HL-60 (cell line): Measurements from ENCODE around the gene SLC15A3.
A peak's percentile ranks its signal among the peaks of the same experiment; 100 is the strongest.

Experiments
- DNase-seq, 2 experiments: peaks; one replicate each; pipeline ENCODE4 v3.0.0-alpha.2; 2010 to 2020; ENCODE audit warnings: low read depth in 1 of 2, low spot score in 1 of 2
- H3K27ac ChIP-seq: fragments of 250-450 bp; sonication (Bioruptor Pico); replicated peaks from 2 replicates; pipeline ENCODE4 v1.5.1; 2020; ENCODE audit warnings: mild to moderate bottlenecking, moderate library complexity
- H3K27me3 ChIP-seq: fragments of 250-450 bp; sonication (Bioruptor Pico); 2 replicates; pipeline ENCODE4 v1.5.1; 2021; ENCODE audit warnings: mild to moderate bottlenecking, moderate library complexity; ENCODE audit not compliant: insufficient read depth, poor library complexity, severe bottlenecking
- H3K4me3 ChIP-seq: replicated peaks from 2 replicates; pipeline ENCODE4 v1.5.1; 2011; ENCODE audit warnings: mild to moderate bottlenecking, control low read depth, low read length; ENCODE audit not compliant: insufficient read depth
- CTCF ChIP-seq: IDR thresholded peaks from one replicate; pipeline ENCODE4 v1.5.1; 2011; ENCODE audit warnings: low read length, control low read depth, inconsistent platforms; ENCODE audit not compliant: insufficient read depth
- GABPA ChIP-seq: IDR thresholded peaks from 2 replicates; pipeline ENCODE4 v1.6.1; 2012; ENCODE audit warnings: low read depth
- POLR2AphosphoS5 ChIP-seq: IDR thresholded peaks from 2 replicates; pipeline ENCODE4 v1.6.1; 2012; ENCODE audit warnings: low read depth
- REST ChIP-seq: IDR thresholded peaks from 2 replicates; pipeline ENCODE4 v1.6.1; 2012; ENCODE audit warnings: low read depth; ENCODE audit not compliant: insufficient replicate concordance
- SPI1 ChIP-seq: IDR thresholded peaks from 2 replicates; pipeline ENCODE4 v1.6.1; 2012; ENCODE audit warnings: low read depth, mild to moderate bottlenecking, borderline replicate concordance

Gene SLC15A3

GRCh38 chr11:60945295-60945667 is 6.7 kb downstream of the SLC15A3 start:
- Histone ChIP-seq H3K27ac (no peak overlapping the region), H3K4me3 (no peak overlapping the region), H3K27me3 (peaks cover 22% of the 10 kb centered on the region)
- TF ChIP-seq POLR2AphosphoS5: no peak
- no peak for TF ChIP-seq REST
- TF ChIP-seq SPI1: no peak
- no peak for TF ChIP-seq GABPA
- no peak for TF ChIP-seq CTCF
- no peak for DNase-seq

- Histone ChIP-seq H3K27me3 (peaks cover 16% of the 10 kb centered on the region), H3K27ac (no peak overlapping the region), H3K4me3 (no peak overlapping the region)
- peak in 1 of 2 experiments; percentile 23 for DNase-seq
- TF ChIP-seq SPI1: no peak
- peak; percentile 15 for TF ChIP-seq CTCF
- TF ChIP-seq POLR2AphosphoS5: no peak
These were observed 7.3 kb downstream of the SLC15A3 start for GRCh38 chr11:60944490-60945294.

- H3K27ac ChIP-seq: no peak overlapping the region
- no peak for DNase-seq
- H3K4me3 ChIP-seq: no peak overlapping the region
- peaks cover 8% of the 10 kb centered on the region for H3K27me3 ChIP-seq
- TF ChIP-seq GABPA: no peak
- no peak for TF ChIP-seq CTCF
- TF ChIP-seq SPI1: no peak
- TF ChIP-seq REST: no peak
- TF ChIP-seq POLR2AphosphoS5: no peak
These were observed 8.9 kb downstream of the SLC15A3 start for GRCh38 chr11:60942970-60943565.
